ENCODE data around the gene TNRC6A. TPM values are rescaled to one million over a fixed set of nuclear protein-coding genes. Genes with fewer than 3 reads are reported as not detected.

TNRC6A gene
- total and polyA plus RNA-seq, 2 of the 13 experiments (the other 11 are each of a cell fraction or from before 2014, with no cell fraction given) = 30.9 to 43.6 TPM

DNA sequence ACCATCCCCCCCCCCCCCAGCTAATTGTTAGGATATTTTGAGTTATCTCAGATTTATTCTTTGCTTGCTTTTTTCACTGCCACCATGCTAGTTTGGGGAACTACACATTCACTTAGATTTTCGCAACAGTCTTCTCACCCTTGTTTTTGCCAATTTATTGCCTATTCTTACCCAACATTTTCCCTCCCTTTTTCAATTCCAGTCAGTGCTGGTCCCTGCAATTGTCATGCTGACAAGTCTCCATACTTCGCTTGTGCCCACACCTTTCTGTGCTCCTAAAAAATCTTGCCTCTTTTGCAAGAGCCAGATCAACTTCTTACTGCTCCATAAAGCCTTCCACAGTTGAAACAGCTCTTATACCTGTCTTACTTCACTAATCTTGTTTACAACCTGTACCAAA, 16.3 kb downstream of the TNRC6A start:
- DNase-seq (ENCODE audit: low spot score) (no peak), ATAC-seq (no peak), FAIRE-seq (no peak)
- peaks cover 100% of the 10 kb centered on the region for H3K79me2 ChIP-seq (ENCODE audit: insufficient read depth, low read length)
- ChIA-PET POLR2A (no interaction called here), CTCF (ENCODE audit: low intra/inter-chr PET ratio, low total read pairs) (no interaction called here)
- no peaks in the 10 kb centered on the region for H3K9me3 ChIP-seq (ENCODE audit: low read length)
- no peaks in the 10 kb centered on the region for H3K27me3 ChIP-seq (ENCODE audit: control insufficient read depth in 1 of 2, insufficient read depth in 2 of 2, low read length in 2 of 2)
- no peak overlapping the region for H3K4me3 ChIP-seq (replicated peaks in 1 of 3; ENCODE audit: insufficient read depth in 1 of 3, low read depth in 2 of 3, low read length in 3 of 3)
- in situ Hi-C loops (cut with HindIII; ENCODE audit: extremely low pct_ligation_motif_present, low pct_unique_long_range_greater_than_20kb) (no loop called here), intact Hi-C loops (cut with micrococcal nuclease; ENCODE audit: unreplicated experiment) (no loop called here)
- H3K36me3 ChIP-seq (replicated peaks in 1 of 2; ENCODE audit: control insufficient read depth in 1 of 2, insufficient read depth in 2 of 2, low read length in 2 of 2) = peaks cover 8 to 53% of the 10 kb centered on the region in 2 experiments
- H2AFZ ChIP-seq (ENCODE audit: low read length) = no peak overlapping the region
- no peak overlapping the region for H3K27ac ChIP-seq (ENCODE audit: extremely low read length, insufficient read depth, low read length)
- peaks cover 10% of the 10 kb centered on the region; the same call in 1 of the 2 replicates for H3K4me1 ChIP-seq (ENCODE audit: insufficient read depth, low read length)
- no peak overlapping the region for H3K4me2 ChIP-seq (ENCODE audit: low read depth, low read length)
- BruUV-seq (replicated peaks) = no TSS peak
- peaks cover 97% of the 10 kb centered on the region for H4K20me1 ChIP-seq (ENCODE audit: insufficient read depth, low read length)
- no peak overlapping the region for H3K9ac ChIP-seq (ENCODE audit: insufficient read depth, low read depth, low read length)
- TF ChIP-seq SRF (IDR thresholded peaks at IDR 0.05; ENCODE audit: low read depth, low read length) (no peak), KAT2B (IDR thresholded peaks at IDR 0.05; ENCODE audit: borderline replicate concordance, low read depth, low read length) (no peak), ZNF530 (CRISPR knock-in tag; IDR thresholded peaks at IDR 0.05; ENCODE audit: low read depth) (no peak), GPN1 (CRISPR knock-in tag; IDR thresholded peaks at IDR 0.05; ENCODE audit: borderline replicate concordance) (no peak), KLF6 (CRISPR knock-in tag; IDR thresholded peaks at IDR 0.05) (no peak), ATF7 (IDR thresholded peaks at IDR 0.05) (no peak), ATF7 (CRISPR knock-in tag; IDR thresholded peaks at IDR 0.05) (no peak), MXI1 (IDR thresholded peaks at IDR 0.05; ENCODE audit: borderline replicate concordance, low read depth, low read length) (no peak), JARID2 (CRISPR knock-in tag; IDR thresholded peaks at IDR 0.05; ENCODE audit: insufficient replicate concordance) (no peak), ZIK1 (CRISPR knock-in tag; IDR thresholded peaks at IDR 0.05; ENCODE audit: borderline replicate concordance, low read depth) (no peak)
- TF ChIP-seq, protein P1, sequence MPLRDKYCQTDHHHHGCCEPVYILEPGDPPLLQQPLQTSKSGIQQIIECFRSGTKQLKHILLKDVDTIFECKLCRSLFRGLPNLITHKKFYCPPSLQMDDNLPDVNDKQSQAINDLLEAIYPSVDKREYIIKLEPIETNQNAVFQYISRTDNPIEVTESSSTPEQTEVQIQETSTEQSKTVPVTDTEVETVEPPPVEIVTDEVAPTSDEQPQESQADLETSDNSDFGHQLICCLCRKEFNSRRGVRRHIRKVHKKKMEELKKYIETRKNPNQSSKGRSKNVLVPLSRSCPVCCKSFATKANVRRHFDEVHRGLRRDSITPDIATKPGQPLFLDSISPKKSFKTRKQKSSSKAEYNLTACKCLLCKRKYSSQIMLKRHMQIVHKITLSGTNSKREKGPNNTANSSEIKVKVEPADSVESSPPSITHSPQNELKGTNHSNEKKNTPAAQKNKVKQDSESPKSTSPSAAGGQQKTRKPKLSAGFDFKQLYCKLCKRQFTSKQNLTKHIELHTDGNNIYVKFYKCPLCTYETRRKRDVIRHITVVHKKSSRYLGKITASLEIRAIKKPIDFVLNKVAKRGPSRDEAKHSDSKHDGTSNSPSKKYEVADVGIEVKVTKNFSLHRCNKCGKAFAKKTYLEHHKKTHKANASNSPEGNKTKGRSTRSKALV (CRISPR knock-in tag; IDR thresholded peaks at IDR 0.05) = no peak
- TF ChIP-seq, protein P2, sequence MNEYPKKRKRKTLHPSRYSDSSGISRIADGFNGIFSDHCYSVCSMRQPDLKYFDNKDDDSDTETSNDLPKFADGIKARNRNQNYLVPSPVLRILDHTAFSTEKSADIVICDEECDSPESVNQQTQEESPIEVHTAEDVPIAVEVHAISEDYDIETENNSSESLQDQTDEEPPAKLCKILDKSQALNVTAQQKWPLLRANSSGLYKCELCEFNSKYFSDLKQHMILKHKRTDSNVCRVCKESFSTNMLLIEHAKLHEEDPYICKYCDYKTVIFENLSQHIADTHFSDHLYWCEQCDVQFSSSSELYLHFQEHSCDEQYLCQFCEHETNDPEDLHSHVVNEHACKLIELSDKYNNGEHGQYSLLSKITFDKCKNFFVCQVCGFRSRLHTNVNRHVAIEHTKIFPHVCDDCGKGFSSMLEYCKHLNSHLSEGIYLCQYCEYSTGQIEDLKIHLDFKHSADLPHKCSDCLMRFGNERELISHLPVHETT (CRISPR knock-in tag; conservative IDR thresholded peaks at IDR 0.05) = no peak
- TF ChIP-seq, protein P3, sequence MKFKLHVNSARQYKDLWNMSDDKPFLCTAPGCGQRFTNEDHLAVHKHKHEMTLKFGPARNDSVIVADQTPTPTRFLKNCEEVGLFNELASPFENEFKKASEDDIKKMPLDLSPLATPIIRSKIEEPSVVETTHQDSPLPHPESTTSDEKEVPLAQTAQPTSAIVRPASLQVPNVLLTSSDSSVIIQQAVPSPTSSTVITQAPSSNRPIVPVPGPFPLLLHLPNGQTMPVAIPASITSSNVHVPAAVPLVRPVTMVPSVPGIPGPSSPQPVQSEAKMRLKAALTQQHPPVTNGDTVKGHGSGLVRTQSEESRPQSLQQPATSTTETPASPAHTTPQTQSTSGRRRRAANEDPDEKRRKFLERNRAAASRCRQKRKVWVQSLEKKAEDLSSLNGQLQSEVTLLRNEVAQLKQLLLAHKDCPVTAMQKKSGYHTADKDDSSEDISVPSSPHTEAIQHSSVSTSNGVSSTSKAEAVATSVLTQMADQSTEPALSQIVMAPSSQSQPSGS (CRISPR knock-in tag; IDR thresholded peaks at IDR 0.05) = no peak
- TF ChIP-seq, protein P4, sequence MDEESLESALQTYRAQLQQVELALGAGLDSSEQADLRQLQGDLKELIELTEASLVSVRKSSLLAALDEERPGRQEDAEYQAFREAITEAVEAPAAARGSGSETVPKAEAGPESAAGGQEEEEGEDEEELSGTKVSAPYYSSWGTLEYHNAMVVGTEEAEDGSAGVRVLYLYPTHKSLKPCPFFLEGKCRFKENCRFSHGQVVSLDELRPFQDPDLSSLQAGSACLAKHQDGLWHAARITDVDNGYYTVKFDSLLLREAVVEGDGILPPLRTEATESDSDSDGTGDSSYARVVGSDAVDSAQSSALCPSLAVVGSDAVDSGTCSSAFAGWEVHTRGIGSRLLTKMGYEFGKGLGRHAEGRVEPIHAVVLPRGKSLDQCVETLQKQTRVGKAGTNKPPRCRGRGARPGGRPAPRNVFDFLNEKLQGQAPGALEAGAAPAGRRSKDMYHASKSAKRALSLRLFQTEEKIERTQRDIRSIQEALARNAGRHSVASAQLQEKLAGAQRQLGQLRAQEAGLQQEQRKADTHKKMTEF (CRISPR knock-in tag; IDR thresholded peaks at IDR 0.05) = no peak
- 100% methylated on average over 2 of the region's 2 CpGs for WGBS (ENCODE audit: low lambda C conversion rate)
